ELR (cell line): ENCODE data around the gene RNPS1.
A peak's percentile ranks its signal among the peaks of the same experiment; 100 is the strongest.

Source experiments
- DNase-seq: peaks from one replicate; pipeline ENCODE4 v3.0.0-alpha.2; 2015; ENCODE audit warnings: low read depth

The RNPS1 gene

GRCh38 chr16:2213817-2214718 is 53.9 kb downstream of the RNPS1 start:
- peak; percentile 37 for DNase-seq

DNA sequence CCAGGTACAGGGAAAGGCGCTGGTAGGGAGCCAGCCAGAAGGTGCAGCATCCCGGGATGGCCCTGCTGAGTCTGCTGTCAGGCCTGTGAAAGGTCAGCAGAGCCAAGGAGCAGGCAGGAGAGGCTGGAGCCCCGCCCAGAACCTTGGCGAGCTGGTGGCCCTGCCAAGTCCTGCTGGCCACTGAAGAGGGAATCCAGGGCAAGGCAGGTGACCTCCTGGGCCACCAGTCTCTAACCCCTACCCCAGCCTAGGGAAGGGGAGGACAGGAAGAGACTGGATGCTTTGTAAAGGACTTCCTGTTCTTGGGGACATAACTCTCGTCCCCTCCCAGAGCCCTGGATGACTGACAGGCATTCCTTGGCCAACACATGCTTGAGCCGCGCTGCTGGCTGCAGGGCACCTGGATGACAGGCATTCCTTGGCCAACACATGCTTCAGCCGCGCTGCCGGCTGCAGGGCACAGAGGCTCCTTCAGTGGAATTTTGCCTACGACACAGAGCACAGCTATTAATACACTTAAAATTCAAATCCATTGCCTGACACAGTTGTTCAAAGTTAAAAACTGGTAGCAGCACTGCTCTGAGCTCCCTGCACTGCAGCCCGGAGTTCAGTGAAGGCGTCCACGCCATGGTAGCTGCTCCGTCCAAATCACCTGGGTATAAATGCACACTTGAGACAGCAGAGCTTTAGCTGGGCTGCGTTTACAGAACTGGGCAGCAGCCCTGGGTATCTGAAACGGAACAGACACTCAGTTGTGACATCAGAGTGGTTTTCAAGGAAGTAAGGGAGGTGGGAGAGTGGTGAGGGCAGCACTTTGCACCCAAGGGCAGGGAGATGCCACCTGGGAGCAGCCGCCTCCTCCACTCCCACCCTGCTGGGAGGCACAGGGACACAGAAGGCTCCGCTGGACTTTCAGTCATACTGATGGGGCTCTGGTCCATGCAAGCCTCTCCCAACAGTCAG is 55.3 kb downstream of the RNPS1 start:
- DNase-seq = no peak

- no peak for DNase-seq
Observed at GRCh38 chr16:2211923-2212347, 56.0 kb downstream of the RNPS1 start.

DNA sequence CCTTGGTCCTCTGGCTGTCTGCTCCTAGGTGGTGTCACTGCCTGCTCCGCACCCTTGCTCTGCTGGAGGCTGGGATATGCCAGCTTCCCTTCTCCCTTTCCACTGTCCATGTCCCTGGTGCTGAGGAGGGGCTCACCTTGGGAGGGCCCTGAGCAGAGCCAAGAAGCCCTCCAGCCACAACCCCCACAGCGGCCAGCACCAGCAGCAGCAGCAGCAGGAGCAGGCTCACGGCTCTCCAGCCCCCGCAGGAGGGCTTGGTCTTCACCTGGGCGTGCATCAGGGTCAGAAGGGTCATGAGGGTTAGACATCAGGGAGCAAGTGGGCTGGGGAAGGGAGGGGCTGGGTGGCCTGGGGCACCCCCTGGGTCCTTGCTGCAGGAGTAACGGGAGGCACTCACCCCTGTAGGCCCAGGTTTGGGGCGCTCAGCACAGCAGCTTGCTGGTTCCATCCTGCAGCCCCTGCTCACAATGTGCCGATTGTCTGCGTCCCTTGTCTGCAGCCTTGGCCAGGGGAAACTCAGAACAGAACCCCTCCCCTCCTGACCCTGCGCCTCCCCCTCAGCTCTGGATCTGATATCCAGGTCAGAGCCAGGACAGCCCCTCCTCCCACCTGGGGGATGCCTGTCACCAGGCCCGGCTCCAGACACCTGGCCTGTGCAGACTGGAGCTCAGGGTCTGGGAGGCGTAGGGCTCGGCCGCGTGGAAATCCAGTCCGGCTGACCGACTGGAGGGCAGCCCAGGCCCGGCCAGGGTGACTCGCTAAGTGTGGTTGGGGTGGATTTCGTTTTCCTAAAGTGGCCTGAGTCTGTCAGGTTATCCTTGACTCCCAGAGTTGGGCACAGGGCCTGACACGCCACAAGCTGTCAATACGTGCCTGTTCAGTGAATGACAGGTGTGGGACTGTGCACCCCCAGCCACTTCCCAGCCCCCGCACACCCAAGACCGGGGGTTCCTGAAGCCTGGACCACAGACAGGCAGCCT is 57.2 kb downstream of the RNPS1 start, which contains the start of gene BRICD5:
Gene BRICD5, minus strand, starts transcription at position 478 of the 980 bp plus-strand sequence. Its CDS starts 30 bp downstream, at position 448.
- DNase-seq = no peak

DNA sequence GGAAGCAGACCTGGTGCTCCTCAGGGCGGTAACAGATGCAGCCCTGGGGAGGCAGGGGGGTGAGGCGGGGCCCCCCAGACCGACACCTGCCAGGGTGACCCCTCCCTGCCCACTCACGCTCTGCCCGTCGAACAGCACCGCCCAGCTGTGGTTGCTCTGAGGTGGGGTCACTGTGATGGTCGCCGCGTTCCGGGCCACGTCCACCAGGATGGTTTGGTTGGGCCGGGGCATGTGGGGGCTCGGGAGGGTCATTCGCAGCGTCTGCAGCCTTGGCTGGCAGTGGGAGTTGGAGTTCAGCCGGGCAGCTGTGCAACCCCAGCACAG is 58.0 kb downstream of the RNPS1 start:
- no peak for DNase-seq

GRCh38 chr16:2209258-2210008 is 58.5 kb downstream of the RNPS1 start:
- no peak for DNase-seq

DNA sequence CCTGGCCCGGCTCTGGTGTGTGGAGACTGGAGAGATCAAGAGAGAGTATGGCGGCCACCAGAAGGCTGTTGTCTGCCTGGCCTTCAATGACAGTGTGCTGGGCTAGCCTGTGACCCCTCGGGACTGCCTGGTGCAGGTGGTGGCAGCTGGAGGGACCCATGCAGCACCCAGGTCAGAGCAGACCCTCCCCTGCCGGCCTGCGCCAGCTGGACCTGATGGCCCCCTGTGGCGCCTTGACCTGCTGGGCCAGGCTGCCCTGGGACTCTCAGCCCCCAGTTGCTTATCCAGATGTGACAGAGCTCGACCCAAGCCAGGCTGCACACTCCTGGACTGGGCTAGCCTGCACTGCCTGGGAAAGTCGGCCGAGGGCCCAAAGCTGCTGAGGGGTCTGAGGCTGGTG is 59.2 kb downstream of the RNPS1 start:
- DNase-seq = no peak

DNA sequence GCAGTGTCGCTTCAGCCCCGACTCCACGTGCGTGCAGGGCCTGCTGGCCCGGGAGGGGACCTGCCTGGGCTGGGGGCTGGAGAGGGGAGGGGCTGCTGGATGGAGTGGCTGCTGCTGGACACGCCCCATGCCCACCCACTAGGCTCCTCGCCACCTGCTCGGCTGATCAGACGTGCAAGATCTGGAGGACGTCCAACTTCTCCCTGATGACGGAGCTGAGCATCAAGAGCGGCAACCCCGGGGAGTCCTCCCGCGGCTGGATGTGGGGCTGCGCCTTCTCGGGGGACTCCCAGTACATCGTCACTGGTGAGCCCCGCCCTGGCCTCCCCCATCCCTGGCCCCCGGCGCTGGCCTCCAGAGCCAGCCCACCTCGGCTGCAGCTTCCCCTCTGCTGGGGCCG is 59.6 kb downstream of the RNPS1 start:
- DNase-seq = no peak

DNA sequence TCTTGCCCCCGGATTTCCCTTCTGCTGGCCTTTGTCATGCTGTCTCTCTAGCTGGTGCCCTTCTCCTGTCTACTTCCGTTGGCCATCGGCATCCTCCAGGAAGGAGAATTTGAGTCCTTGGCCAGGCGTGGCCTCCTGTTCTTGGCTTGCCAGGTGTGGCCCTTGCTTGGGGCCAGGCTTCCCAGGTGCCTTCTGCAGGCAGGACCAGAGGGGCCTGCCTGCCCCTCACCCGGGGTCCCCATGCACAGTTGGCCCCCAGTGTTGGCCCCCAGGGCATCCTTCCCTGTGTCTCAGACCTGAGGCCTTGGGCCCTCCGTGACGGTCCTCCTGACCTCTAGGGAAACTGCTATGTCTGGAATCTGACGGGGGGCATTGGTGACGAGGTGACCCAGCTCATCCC is 60.1 kb downstream of the RNPS1 start:
- no peak for DNase-seq

DNA sequence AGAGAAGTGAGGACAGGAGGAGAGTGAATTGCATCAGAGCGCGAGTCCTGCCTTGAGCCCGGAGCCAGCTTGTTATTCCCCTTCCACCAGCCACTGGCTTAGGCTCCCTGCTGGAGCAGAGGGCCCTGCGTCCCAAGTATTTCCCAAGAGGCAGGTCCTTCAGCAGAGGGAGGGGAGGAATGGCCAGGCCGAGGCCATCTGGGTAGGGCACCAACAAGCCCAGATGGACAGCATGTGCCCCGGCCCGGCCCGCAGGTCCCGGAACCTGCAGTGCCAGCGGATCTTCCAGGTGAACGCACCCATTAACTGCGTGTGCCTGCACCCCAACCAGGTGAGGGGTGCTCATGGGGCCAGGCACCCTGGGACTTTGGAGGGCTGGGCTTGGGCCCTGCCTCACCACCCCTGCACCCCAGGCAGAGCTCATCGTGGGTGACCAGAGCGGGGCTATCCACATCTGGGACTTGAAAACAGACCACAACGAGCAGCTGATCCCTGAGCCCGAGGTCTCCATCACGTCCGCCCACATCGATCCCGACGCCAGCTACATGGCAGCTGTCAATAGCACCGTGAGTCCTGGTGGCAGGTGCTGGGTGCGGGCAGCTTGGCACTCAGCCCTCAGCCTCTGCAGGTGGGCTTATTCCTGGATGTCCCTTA is 61.0 kb downstream of the RNPS1 start:
- no peak for DNase-seq

DNA sequence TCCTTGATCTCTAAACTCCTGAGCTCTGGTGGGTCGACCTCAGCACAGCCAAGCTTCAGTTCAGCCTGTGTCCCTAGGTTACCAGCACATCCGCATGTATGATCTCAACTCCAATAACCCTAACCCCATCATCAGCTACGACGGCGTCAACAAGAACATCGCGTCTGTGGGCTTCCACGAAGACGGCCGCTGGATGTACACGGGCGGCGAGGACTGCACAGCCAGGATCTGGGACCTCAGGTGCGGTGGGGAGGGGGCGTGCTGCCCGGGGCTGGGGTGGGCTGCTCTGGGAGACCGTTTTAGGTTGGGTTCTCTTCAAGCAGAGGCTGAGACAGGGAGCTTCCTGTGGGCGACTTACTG is 61.5 kb downstream of the RNPS1 start:
- DNase-seq = no peak

DNA sequence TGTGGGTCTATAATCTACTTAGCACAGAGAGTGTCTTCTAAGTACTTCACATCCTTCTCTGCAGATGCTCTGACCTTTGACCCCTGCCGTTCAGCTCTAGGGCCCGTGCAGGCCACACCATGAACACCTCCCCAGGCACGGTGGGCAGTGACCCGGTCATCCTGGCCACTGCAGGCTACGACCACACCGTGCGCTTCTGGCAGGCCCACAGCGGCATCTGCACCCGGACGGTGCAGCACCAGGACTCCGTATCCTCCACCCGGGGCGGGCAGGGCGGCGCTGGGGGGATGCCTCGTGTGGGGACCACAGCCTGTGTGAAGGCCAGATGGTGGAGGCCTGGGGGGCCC is 62.0 kb downstream of the RNPS1 start:
- no peak for DNase-seq

DNA sequence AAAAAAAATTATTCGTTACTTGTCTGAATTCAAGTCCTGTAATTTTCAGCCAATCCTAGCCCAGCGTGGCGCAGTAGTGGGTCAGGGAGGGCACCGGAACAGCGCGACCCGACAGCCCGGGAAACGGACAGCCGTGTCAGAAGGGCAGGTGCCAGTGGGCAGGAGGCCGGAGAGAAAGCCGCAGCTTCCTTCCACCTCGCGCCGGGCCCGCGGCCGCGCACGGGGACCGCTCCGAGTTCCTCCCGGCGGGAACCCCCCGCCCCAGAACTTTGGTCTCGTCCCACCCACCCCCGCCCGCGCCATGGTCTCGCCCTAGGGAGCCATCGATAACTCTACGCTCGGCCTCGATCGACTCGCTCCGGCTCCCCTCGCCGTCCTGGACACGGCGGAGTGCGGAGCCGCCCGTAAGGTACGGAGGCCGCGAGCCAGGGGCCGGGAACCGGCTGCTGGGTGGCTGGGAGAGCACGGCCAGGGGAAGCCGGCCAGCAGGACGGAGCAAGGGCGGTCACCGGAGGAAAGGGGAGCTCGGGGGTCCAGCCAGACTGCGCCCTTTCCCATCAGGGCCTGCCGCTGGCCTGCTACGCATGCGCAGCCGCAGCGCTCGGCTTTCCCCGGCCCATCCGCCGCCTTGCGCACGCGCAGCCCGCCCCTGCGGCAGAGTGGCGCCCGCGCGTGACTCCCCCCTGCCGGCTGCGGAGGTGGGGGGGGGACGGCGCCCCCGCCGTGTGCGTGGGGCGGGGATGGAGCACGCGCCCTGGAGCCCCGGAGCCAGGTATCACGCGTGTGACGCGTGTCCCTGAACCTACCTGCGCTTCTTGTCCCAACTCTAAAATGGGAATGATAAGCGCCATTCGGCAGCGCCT is 62.6 kb downstream of the RNPS1 start, which contains the start of gene MLST8:
Gene MLST8, plus strand, starts transcription at position 351 of the 863 bp plus-strand sequence. CDS start 632 bp downstream, outside the sequence.
- peak; percentile 85 for DNase-seq

- no peak for DNase-seq
Observed at GRCh38 chr16:2204416-2205103, 63.4 kb downstream of the RNPS1 start.
